SK-N-SH treated with all-trans-retinoic acid at 6 μM for 48 hours (cell line): ENCODE data around the gene CDH8.

Source experiments
- ATAC-seq: fragments of 200-7000 bp; cut with Tn5 transposase; 3 replicates; pipeline ENCODE4 v1.9.1; 2020; ENCODE audit warnings: mild to moderate bottlenecking, moderate library complexity
- ARNTL ChIP-seq: fragments of 450-650 bp; formaldehyde crosslinking; IDR thresholded peaks from 2 replicates; pipeline ENCODE4 v1.5.0; 2020; ENCODE audit warnings: low read depth, mild to moderate bottlenecking, moderate library complexity, borderline replicate concordance
- BACH2 ChIP-seq: fragments of 250-450 bp; sonication (Bioruptor Pico); IDR thresholded peaks from 2 replicates; pipeline ENCODE4 v1.9.0; 2021; ENCODE audit warnings: mild to moderate bottlenecking, borderline replicate concordance
- CREB5 ChIP-seq: fragments of 250-450 bp; sonication (Bioruptor Pico); IDR thresholded peaks from 2 replicates; pipeline ENCODE4 v1.5.1; 2020; ENCODE audit warnings: low read depth, mild to moderate bottlenecking, moderate library complexity
- CSDC2 ChIP-seq: fragments of 250-450 bp; sonication (Bioruptor Pico); IDR thresholded peaks from 2 replicates; pipeline ENCODE4 v1.5.0; 2020; ENCODE audit warnings: mild to moderate bottlenecking, moderate library complexity
- ESRRG ChIP-seq: fragments of 250-450 bp; sonication (Bioruptor Pico); IDR thresholded peaks from 2 replicates; pipeline ENCODE4 v1.6.1; 2021; ENCODE audit warnings: mild to moderate bottlenecking
- GLIS3 ChIP-seq: fragments of 250-450 bp; sonication (Bioruptor Pico); IDR thresholded peaks from 2 replicates; pipeline ENCODE4 v1.5.0; 2020; ENCODE audit warnings: mild to moderate bottlenecking, moderate library complexity
- OSR1 ChIP-seq: fragments of 250-450 bp; sonication (Bioruptor Pico); IDR thresholded peaks from 2 replicates; pipeline ENCODE4 v1.8.0; 2022; ENCODE audit warnings: moderate library complexity, mild to moderate bottlenecking, inconsistent platforms
- POU6F1 ChIP-seq: fragments of 250-450 bp; sonication (Bioruptor Pico); IDR thresholded peaks from 2 replicates; pipeline ENCODE4 v1.8.0; 2021; ENCODE audit warnings: low read depth, mild to moderate bottlenecking, moderate library complexity, borderline replicate concordance
- PPARA ChIP-seq: fragments of 250-450 bp; sonication (Bioruptor Pico); IDR thresholded peaks from 2 replicates; pipeline ENCODE4 v1.5.0; 2020; ENCODE audit warnings: mild to moderate bottlenecking, borderline replicate concordance
- RARB ChIP-seq: fragments of 250-450 bp; sonication (Bioruptor Pico); IDR thresholded peaks from 2 replicates; pipeline ENCODE4 v1.8.0; 2021; ENCODE audit warnings: mild to moderate bottlenecking, moderate library complexity
- TCF4 ChIP-seq: fragments of 250-450 bp; sonication (Bioruptor Pico); IDR thresholded peaks from 2 replicates; pipeline ENCODE4 v1.8.0; 2021; ENCODE audit warnings: mild to moderate bottlenecking, moderate library complexity, borderline replicate concordance
- TOX ChIP-seq: fragments of 250-450 bp; sonication (Bioruptor Pico); IDR thresholded peaks from 2 replicates; pipeline ENCODE4 v1.8.0; 2021; ENCODE audit warnings: mild to moderate bottlenecking, moderate library complexity, borderline replicate concordance
- ZC3H10 ChIP-seq: fragments of 250-450 bp; sonication (Bioruptor Pico); IDR thresholded peaks from 2 replicates; pipeline ENCODE4 v1.5.1; 2021; ENCODE audit warnings: mild to moderate bottlenecking, moderate library complexity
- ZFP3 ChIP-seq: fragments of 250-450 bp; sonication (Bioruptor Pico); IDR thresholded peaks from 2 replicates; pipeline ENCODE4 v1.5.0; 2020; ENCODE audit warnings: mild to moderate bottlenecking, moderate library complexity
- ZNF565 ChIP-seq: fragments of 450-650 bp; formaldehyde crosslinking; conservative IDR thresholded peaks from 2 replicates; pipeline ENCODE4 v1.5.0; 2020; ENCODE audit warnings: low read depth, mild to moderate bottlenecking, moderate library complexity
- ZNF70 ChIP-seq: fragments of 450-650 bp; formaldehyde crosslinking; IDR thresholded peaks from 2 replicates; pipeline ENCODE4 v1.5.0; 2020; ENCODE audit warnings: mild to moderate bottlenecking, moderate library complexity
- ZNF8 ChIP-seq: fragments of 450-650 bp; formaldehyde crosslinking; IDR thresholded peaks from 2 replicates; pipeline ENCODE4 v1.5.0; 2020; ENCODE audit warnings: mild to moderate bottlenecking, moderate library complexity
- TF ChIP-seq, protein P1 (sequence below): fragments of 250-450 bp; sonication (Bioruptor Pico); IDR thresholded peaks from 2 replicates; pipeline ENCODE4 v1.8.0; 2020; ENCODE audit warnings: mild to moderate bottlenecking, moderate library complexity, borderline replicate concordance
- TF ChIP-seq, protein P2 (sequence below): fragments of 250-450 bp; sonication (Bioruptor Pico); IDR thresholded peaks from 2 replicates; pipeline ENCODE4 v1.5.1; 2021; ENCODE audit warnings: mild to moderate bottlenecking, moderate library complexity
- TF ChIP-seq, protein P3 (sequence below): fragments of 250-450 bp; sonication (Bioruptor Pico); IDR thresholded peaks from 2 replicates; pipeline ENCODE4 v1.5.0; 2020; ENCODE audit warnings: mild to moderate bottlenecking, moderate library complexity

CDH8 gene

GRCh38 chr16:61957075-61957855 is 79.0 kb downstream of the CDH8 start:
- no peak for TF ChIP-seq ZC3H10 (CRISPR knock-in tag)
- no peak for TF ChIP-seq ZNF565
- no peak for TF ChIP-seq ARNTL (CRISPR knock-in tag)
- no peak for TF ChIP-seq GLIS3 (CRISPR knock-in tag)
- no peak for TF ChIP-seq CREB5
- TF ChIP-seq RARB (CRISPR knock-in tag), result no peak
- TF ChIP-seq ZNF70 (CRISPR knock-in tag), result no peak
- TF ChIP-seq POU6F1 (CRISPR knock-in tag), result no peak
- TF ChIP-seq ESRRG (CRISPR knock-in tag), result no peak
- TF ChIP-seq, protein P1, sequence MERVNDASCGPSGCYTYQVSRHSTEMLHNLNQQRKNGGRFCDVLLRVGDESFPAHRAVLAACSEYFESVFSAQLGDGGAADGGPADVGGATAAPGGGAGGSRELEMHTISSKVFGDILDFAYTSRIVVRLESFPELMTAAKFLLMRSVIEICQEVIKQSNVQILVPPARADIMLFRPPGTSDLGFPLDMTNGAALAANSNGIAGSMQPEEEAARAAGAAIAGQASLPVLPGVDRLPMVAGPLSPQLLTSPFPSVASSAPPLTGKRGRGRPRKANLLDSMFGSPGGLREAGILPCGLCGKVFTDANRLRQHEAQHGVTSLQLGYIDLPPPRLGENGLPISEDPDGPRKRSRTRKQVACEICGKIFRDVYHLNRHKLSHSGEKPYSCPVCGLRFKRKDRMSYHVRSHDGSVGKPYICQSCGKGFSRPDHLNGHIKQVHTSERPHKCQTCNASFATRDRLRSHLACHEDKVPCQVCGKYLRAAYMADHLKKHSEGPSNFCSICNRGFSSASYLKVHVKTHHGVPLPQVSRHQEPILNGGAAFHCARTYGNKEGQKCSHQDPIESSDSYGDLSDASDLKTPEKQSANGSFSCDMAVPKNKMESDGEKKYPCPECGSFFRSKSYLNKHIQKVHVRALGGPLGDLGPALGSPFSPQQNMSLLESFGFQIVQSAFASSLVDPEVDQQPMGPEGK (CRISPR knock-in tag), result no peak
- no peak for TF ChIP-seq OSR1 (CRISPR knock-in tag)
- no peak for TF ChIP-seq BACH2 (CRISPR knock-in tag)
- TF ChIP-seq TCF4 (CRISPR knock-in tag), result no peak
- no peak for TF ChIP-seq CSDC2 (CRISPR knock-in tag)
- TF ChIP-seq PPARA, result no peak
- TF ChIP-seq, protein P2, sequence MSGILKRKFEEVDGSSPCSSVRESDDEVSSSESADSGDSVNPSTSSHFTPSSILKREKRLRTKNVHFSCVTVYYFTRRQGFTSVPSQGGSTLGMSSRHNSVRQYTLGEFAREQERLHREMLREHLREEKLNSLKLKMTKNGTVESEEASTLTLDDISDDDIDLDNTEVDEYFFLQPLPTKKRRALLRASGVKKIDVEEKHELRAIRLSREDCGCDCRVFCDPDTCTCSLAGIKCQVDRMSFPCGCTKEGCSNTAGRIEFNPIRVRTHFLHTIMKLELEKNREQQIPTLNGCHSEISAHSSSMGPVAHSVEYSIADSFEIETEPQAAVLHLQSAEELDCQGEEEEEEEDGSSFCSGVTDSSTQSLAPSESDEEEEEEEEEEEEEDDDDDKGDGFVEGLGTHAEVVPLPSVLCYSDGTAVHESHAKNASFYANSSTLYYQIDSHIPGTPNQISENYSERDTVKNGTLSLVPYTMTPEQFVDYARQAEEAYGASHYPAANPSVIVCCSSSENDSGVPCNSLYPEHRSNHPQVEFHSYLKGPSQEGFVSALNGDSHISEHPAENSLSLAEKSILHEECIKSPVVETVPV (CRISPR knock-in tag), result no peak
- ATAC-seq, result no peak

GRCh38 chr16:61952841-61953240 is 83.4 kb downstream of the CDH8 start:
- no peak for ATAC-seq
- TF ChIP-seq ZNF70 (CRISPR knock-in tag), result no peak
- TF ChIP-seq CSDC2 (CRISPR knock-in tag), result no peak
- TF ChIP-seq, protein P3, sequence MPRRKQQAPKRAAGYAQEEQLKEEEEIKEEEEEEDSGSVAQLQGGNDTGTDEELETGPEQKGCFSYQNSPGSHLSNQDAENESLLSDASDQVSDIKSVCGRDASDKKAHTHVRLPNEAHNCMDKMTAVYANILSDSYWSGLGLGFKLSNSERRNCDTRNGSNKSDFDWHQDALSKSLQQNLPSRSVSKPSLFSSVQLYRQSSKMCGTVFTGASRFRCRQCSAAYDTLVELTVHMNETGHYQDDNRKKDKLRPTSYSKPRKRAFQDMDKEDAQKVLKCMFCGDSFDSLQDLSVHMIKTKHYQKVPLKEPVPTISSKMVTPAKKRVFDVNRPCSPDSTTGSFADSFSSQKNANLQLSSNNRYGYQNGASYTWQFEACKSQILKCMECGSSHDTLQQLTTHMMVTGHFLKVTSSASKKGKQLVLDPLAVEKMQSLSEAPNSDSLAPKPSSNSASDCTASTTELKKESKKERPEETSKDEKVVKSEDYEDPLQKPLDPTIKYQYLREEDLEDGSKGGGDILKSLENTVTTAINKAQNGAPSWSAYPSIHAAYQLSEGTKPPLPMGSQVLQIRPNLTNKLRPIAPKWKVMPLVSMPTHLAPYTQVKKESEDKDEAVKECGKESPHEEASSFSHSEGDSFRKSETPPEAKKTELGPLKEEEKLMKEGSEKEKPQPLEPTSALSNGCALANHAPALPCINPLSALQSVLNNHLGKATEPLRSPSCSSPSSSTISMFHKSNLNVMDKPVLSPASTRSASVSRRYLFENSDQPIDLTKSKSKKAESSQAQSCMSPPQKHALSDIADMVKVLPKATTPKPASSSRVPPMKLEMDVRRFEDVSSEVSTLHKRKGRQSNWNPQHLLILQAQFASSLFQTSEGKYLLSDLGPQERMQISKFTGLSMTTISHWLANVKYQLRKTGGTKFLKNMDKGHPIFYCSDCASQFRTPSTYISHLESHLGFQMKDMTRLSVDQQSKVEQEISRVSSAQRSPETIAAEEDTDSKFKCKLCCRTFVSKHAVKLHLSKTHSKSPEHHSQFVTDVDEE (CRISPR knock-in tag), result no peak
- no peak for TF ChIP-seq PPARA
- TF ChIP-seq ZNF8 (CRISPR knock-in tag), result no peak
- no peak for TF ChIP-seq CREB5
- TF ChIP-seq ZFP3, result no peak

- no peak for ATAC-seq
- TF ChIP-seq TOX (CRISPR knock-in tag), result no peak
- TF ChIP-seq, protein P3 (CRISPR knock-in tag), result no peak
- TF ChIP-seq ZNF565, result no peak
- TF ChIP-seq OSR1 (CRISPR knock-in tag), result no peak
- TF ChIP-seq, protein P1 (CRISPR knock-in tag), result no peak
- no peak for TF ChIP-seq ZC3H10 (CRISPR knock-in tag)
- no peak for TF ChIP-seq GLIS3 (CRISPR knock-in tag)
- TF ChIP-seq ZNF8 (CRISPR knock-in tag), result no peak
- no peak for TF ChIP-seq ARNTL (CRISPR knock-in tag)
These were observed 87.8 kb downstream of the CDH8 start for GRCh38 chr16:61948414-61948813.
